Measurements from ENCODE around the gene MMP23B. TPM values are rescaled to one million over a fixed set of nuclear protein-coding genes. Genes with fewer than 3 reads are reported as not detected.

Gene MMP23B
- total RNA-seq, 1 donor from 2014 or later, result 4.7 TPM

GRCh38 chr1:1620433-1621139 is 11.4 kb upstream of the MMP23B start:
- Histone ChIP-seq H3K9ac (no peak overlapping the region), H3K4me2 (no peak overlapping the region), H3K79me2 (ENCODE audit: low read depth) (peaks cover 11% of the 10 kb centered on the region), H3K4me1 (peaks cover 5% of the 10 kb centered on the region), H2AFZ (replicated peaks) (no peak overlapping the region), H3K27ac (no peak overlapping the region), H3K4me3 (no peak overlapping the region), H4K20me1 (ENCODE audit: low read depth) (peaks cover 40% of the 10 kb centered on the region), H3K36me3 (no peaks in the 10 kb centered on the region), H3F3A (ENCODE audit: low read depth) (peaks cover 5% of the 10 kb centered on the region), H3K27me3 (no peaks in the 10 kb centered on the region), H3K9me3 (ENCODE audit: low read depth) (no peaks in the 10 kb centered on the region)
- Mint-ChIP-seq H3K27ac (no peak overlapping the region), H3K4me1 (peaks cover 15% of the 10 kb centered on the region), H3K9me3 (no peaks in the 10 kb centered on the region), H3K4me3 (peak overlapping the region; percentile 50), H3K27me3 (ENCODE audit: insufficient read depth, low read depth) (no peaks in the 10 kb centered on the region), H3K36me3 (peaks cover 3% of the 10 kb centered on the region)
- no peak for DNase-seq (ENCODE audit: low spot score)
- TF ChIP-seq EZH2 (IDR thresholded peaks at IDR 0.05) (no peak), EZH2phosphoT487 (IDR thresholded peaks at IDR 0.05) (no peak), CTCF (IDR thresholded peaks at IDR 0.05) (no peak)

GRCh38 chr1:1621173-1622009 is 10.6 kb upstream of the MMP23B start:
- Histone ChIP-seq H2AFZ (replicated peaks) (no peak overlapping the region), H3K36me3 (no peaks in the 10 kb centered on the region), H3F3A (ENCODE audit: low read depth) (peaks cover 3% of the 10 kb centered on the region), H3K27ac (peak overlapping the region; percentile 49), H4K20me1 (ENCODE audit: low read depth) (peaks cover 38% of the 10 kb centered on the region), H3K79me2 (ENCODE audit: low read depth) (peaks cover 9% of the 10 kb centered on the region), H3K4me2 (no peak overlapping the region), H3K4me3 (no peak overlapping the region), H3K27me3 (no peaks in the 10 kb centered on the region), H3K9ac (no peak overlapping the region), H3K9me3 (ENCODE audit: low read depth) (no peaks in the 10 kb centered on the region), H3K4me1 (peaks cover 4% of the 10 kb centered on the region)
- no peak overlapping the region for H3K27ac Mint-ChIP-seq
- H3K27me3 Mint-ChIP-seq (ENCODE audit: insufficient read depth, low read depth), result no peaks in the 10 kb centered on the region
- H3K4me3 Mint-ChIP-seq, result no peak overlapping the region
- TF ChIP-seq EZH2 (IDR thresholded peaks at IDR 0.05) (no peak), CTCF (IDR thresholded peaks at IDR 0.05) (no peak), EZH2phosphoT487 (IDR thresholded peaks at IDR 0.05) (no peak)
- peaks cover 3% of the 10 kb centered on the region for H3K36me3 Mint-ChIP-seq
- peaks cover 15% of the 10 kb centered on the region for H3K4me1 Mint-ChIP-seq
- no peaks in the 10 kb centered on the region for H3K9me3 Mint-ChIP-seq
- no peak for DNase-seq (ENCODE audit: low spot score)

- Mint-ChIP-seq H3K27me3 (ENCODE audit: insufficient read depth, low read depth) (no peaks in the 10 kb centered on the region), H3K4me1 (peaks cover 13% of the 10 kb centered on the region), H3K27ac (peak overlapping the region; percentile 94), H3K9me3 (no peaks in the 10 kb centered on the region), H3K36me3 (peaks cover 3% of the 10 kb centered on the region), H3K4me3 (no peak overlapping the region)
- Histone ChIP-seq H3K27me3 (no peaks in the 10 kb centered on the region), H3K9ac (no peak overlapping the region), H3K79me2 (ENCODE audit: low read depth) (peaks cover under 1% of the 10 kb centered on the region), H3K27ac (peak overlapping the region; percentile 49), H3K4me3 (no peak overlapping the region), H3K36me3 (no peaks in the 10 kb centered on the region), H3K4me2 (no peak overlapping the region), H3K4me1 (no peaks in the 10 kb centered on the region), H2AFZ (replicated peaks) (no peak overlapping the region), H3F3A (ENCODE audit: low read depth) (no peaks in the 10 kb centered on the region), H4K20me1 (ENCODE audit: low read depth) (peaks cover 30% of the 10 kb centered on the region), H3K9me3 (ENCODE audit: low read depth) (no peaks in the 10 kb centered on the region)
- TF ChIP-seq EZH2 (IDR thresholded peaks at IDR 0.05), result no peak
- no peak for TF ChIP-seq EZH2phosphoT487 (IDR thresholded peaks at IDR 0.05)
- TF ChIP-seq CTCF (IDR thresholded peaks at IDR 0.05), result no peak
- no peak for DNase-seq (ENCODE audit: low spot score)
These were observed 9.8 kb upstream of the MMP23B start for GRCh38 chr1:1622010-1622787.
